COR-L47 (cell line): ENCODE data around the gene FUT3.

ENCODE experiments used
- DNase-seq: peaks from one replicate; lab custom pipeline; 2025; lab: John Stamatoyannopoulos, UW

Gene FUT3

GRCh38 chr19:5800361-5801270 is 50.6 kb downstream of the FUT3 start:
- DNase-seq = no peak

- no peak for DNase-seq
Observed at GRCh38 chr19:5799247-5800241, 51.7 kb downstream of the FUT3 start.

GRCh38 chr19:5798244-5798643 is 53.0 kb downstream of the FUT3 start:
- DNase-seq = no peak

GRCh38 chr19:5795382-5795919 is 55.8 kb downstream of the FUT3 start:
- DNase-seq = no peak

GRCh38 chr19:5793188-5793587 is 58.1 kb downstream of the FUT3 start:
- no peak for DNase-seq
